Astrocyte of the spinal cord (primary cell): ENCODE data around the gene ZNF831.

Experiments used
- DNase-seq: peaks from one replicate; pipeline ENCODE4 v3.0.0; 2011; ENCODE audit warnings: low read depth, low spot score
- H3K4me3 ChIP-seq: 2 replicates; pipeline ENCODE4 v1.5.1; 2011; ENCODE audit warnings: low read depth, mild to moderate bottlenecking, low read length, moderate library complexity
- in situ Hi-C: cut with HindIII; loops from 2 replicates; pipeline ENCODE4 v1.10.0; 2017; ENCODE audit warnings: low sequenced_read_pairs
- TF ChIP-seq, protein P1 (sequence below): IDR thresholded peaks from 2 replicates; pipeline ENCODE4 v1.5.1; 2012; ENCODE audit warnings: low read depth, mild to moderate bottlenecking, low read length, inconsistent platforms

The ZNF831 gene

DNA sequence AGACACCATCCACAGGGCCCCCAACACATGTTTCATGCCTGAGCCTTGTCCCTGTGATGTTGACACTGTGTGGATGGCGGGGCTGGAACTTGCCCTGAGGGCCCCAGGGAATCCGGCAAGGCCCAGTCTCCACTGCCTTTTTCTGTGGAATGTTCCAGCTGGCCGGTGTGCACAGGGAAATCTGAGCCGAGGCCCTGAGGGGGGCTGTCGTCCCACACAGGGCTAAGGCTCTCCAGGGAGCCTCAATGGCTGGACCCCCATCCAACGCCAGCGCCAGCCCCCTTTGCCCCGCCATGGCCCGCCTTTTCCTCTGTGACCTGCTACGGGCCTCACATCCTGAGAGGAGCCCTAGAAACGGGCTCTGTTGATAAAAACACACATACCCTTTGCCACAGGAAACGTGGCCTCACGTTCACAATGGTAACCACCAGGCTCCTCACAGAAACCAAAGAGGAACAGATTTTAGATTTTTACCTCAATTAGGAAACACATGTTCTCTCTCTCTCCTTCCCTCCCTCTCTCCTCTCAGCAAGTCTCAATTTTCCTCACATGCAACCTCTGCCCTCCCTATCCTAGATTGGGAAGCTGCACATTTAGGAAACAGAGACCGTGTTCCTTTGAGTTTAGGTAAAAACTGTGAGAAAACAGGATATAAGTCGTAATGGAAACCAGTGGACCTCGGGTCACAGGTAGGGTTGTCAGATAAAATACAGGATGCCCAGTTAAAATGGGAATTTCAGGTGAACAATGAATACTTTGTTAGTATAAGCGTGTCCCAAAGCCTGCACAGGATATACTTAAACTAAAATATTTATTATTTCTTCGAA, 13.7 kb upstream of the ZNF831 start:
- no peak for DNase-seq
- in situ Hi-C loops, result no loop called here
- H3K4me3 ChIP-seq, result no peak overlapping the region
- TF ChIP-seq, protein P1, sequence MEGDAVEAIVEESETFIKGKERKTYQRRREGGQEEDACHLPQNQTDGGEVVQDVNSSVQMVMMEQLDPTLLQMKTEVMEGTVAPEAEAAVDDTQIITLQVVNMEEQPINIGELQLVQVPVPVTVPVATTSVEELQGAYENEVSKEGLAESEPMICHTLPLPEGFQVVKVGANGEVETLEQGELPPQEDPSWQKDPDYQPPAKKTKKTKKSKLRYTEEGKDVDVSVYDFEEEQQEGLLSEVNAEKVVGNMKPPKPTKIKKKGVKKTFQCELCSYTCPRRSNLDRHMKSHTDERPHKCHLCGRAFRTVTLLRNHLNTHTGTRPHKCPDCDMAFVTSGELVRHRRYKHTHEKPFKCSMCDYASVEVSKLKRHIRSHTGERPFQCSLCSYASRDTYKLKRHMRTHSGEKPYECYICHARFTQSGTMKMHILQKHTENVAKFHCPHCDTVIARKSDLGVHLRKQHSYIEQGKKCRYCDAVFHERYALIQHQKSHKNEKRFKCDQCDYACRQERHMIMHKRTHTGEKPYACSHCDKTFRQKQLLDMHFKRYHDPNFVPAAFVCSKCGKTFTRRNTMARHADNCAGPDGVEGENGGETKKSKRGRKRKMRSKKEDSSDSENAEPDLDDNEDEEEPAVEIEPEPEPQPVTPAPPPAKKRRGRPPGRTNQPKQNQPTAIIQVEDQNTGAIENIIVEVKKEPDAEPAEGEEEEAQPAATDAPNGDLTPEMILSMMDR, result no peak

DNA sequence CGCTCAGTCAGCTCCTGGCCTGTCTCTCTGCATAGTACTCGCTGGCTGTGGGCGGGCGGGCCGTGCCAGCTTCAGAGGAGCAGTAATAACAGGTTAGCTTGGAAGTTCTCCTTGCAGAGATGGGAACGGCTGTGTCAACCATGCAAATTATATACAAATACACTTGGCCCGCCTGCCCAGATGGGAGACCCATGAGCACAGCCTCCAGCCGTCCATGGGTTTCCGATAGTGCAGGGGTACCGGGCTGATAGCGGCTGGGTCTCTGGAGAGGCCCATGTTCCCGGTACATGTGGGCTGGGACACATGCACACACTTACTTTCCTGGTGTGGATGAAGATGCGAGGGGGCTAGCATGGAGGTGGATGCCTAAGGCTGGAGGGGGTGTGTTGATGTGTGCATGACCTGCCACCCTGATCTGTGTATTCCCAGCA, 12.8 kb upstream of the ZNF831 start:
- in situ Hi-C loops, result no loop called here
- TF ChIP-seq, protein P1, result no peak
- no peak overlapping the region for H3K4me3 ChIP-seq
- DNase-seq, result no peak

DNA sequence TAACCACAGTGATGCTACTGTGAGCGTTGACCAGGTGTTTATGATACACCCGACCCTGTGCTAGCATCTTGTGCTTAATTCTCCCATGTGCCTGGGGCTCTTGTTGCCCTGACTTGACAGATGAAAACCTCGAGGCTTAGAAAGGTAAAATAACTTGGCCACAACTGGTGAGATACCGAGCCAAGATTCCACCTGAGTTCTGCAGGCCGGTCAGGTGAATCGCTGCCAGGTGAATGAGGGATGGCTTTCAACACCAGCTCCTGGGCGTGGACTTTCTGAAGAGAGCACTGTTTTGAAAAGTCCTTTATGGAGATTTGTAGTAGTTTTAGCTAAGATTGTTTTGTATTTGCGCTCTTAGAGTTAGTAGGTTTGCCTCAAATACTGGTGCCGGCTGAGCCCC, 12.2 kb upstream of the ZNF831 start:
- no peak for DNase-seq
- no peak overlapping the region for H3K4me3 ChIP-seq
- TF ChIP-seq, protein P1, result no peak
- in situ Hi-C loops, result no loop called here

DNA sequence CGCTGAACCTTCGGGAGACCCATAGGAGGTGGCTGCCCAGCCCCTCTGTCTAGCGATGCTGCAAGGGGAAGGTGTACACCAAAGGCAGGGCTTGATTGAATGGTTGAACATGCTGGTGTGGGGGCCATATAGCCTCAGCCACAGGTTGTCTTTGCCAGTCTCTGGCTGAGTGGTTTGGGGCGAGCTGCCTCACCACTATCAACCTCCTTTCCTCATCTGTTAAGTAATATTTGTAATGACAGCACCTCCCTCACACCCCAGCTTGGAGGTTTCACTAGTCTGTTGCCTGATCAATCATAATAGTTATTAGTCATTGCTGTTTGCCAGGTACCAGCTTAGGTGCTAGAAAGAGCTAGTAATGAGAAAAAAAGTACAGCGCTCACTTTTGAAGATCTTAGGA, 11.8 kb upstream of the ZNF831 start:
- H3K4me3 ChIP-seq, result no peak overlapping the region
- in situ Hi-C loops, result no loop called here
- TF ChIP-seq, protein P1, result no peak
- DNase-seq, result no peak

DNA sequence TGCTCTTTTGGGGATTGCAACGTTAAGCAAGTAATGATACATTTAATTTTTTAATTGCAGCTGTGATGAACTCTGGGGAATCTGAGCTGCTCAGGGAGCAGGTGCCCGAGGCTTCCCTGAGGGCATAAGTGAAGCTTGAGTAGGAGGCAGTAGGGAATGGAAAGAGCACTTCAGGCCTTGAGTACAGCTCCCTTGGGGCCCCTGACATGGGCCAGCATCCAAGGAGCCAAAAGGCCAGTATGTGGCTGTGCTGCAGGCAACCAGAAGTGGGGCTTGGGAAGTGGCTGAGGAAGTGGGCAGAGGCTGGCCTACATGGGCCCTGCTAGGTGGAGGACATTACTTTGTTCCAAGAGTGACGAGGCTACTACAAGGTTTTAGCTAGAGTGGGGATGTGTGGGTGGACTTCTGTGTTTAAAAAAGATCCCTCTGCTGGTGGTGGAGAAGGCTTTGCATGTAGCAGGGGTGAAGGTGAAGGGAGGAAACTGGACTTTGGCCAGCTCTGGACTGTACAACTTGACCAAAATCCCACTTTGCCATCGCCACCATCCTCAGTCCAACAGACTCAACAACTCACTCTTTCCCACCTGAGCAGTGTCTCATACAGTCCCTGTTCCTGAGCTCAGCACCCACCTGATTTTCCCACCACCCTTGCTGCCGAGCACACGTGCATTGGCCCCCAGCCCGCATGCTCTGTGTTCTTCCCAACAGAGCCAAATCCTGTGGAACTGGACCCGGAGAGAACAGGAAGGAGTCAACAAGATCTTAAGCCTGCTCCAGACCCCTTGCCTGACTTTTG, 10.9 kb upstream of the ZNF831 start:
- in situ Hi-C loops, result no loop called here
- no peak overlapping the region for H3K4me3 ChIP-seq
- no peak for DNase-seq
- TF ChIP-seq, protein P1, result no peak

DNA sequence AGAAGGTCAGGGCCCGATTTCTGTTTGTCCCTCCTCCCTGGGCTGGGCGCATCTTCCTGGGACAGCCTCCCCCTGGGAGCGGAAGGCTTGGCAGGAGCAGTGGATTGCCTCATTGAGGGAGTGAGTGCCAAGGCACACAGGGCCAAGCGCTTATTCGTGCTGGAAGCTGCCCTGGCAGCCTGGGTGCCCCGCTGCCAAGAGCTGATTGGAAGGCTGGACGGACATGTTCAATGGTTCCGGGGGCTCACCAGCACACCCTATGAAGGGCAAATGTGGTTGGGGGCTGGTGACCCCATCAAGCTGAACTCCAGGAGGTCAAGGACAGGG, 10.3 kb upstream of the ZNF831 start:
- no peak for DNase-seq
- TF ChIP-seq, protein P1, result no peak
- no peak overlapping the region for H3K4me3 ChIP-seq
- in situ Hi-C loops, result no loop called here
